AG04450 (cell line): ENCODE data around the gene SLIT3. TPM values are rescaled to one million over a fixed set of nuclear protein-coding genes. Genes with fewer than 3 reads are reported as not detected.

Experiments used
- CTCF ChIA-PET: fragments of 300-600, 350-600 bp; formaldehyde crosslinking; extraction: SDS; loops from one replicate; lab custom pipeline; 2022; ENCODE audit warnings: antibody characterized with exemption, inconsistent platforms; lab: Charles Lee
- POLR2A ChIA-PET: fragments of 350-600 bp; formaldehyde crosslinking; extraction: SDS; loops from one replicate; lab custom pipeline; 2021; ENCODE audit warnings: antibody characterized with exemption, inconsistent platforms; lab: Yijun Ruan, JAX
- DNase-seq: peaks from one replicate; pipeline ENCODE4 v3.0.0-alpha.2; 2011; ENCODE audit warnings: low read depth, low spot score
- H3K27ac ChIP-seq: one replicate; pipeline ENCODE4 v1.5.1; 2012; ENCODE audit warnings: low read depth, low read length, control low read depth
- H3K27me3 ChIP-seq: one replicate; pipeline ENCODE4 v1.6.0; 2012; ENCODE audit warnings: low read length; ENCODE audit not compliant: control insufficient read depth, insufficient read depth
- H3K4me3 ChIP-seq: 2 replicates; pipeline ENCODE4 v1.5.1; 2011; ENCODE audit warnings: mild to moderate bottlenecking, low read depth, low read length, control low read depth
- H3K9me3 ChIP-seq: 2 replicates; pipeline ENCODE4 v1.5.1; 2012; ENCODE audit warnings: low read length; ENCODE audit not compliant: control insufficient read depth, insufficient read depth
- polyA plus RNA-seq: library from polyadenylated mRNA; depleted of rRNA; stranded (reverse); fragments of >200 nt; gene quantifications from 2 replicates; pipeline ENCODE4 v1.2.3, GENCODE V29; 2011
- TF ChIP-seq, protein P1 (sequence below): IDR thresholded peaks from 2 replicates; pipeline ENCODE4 v1.5.1; 2011; ENCODE audit warnings: low read depth, low read length, control low read depth, inconsistent platforms

SLIT3 gene
- polyA plus RNA-seq, 1 experiment = 0.26 TPM

DNA sequence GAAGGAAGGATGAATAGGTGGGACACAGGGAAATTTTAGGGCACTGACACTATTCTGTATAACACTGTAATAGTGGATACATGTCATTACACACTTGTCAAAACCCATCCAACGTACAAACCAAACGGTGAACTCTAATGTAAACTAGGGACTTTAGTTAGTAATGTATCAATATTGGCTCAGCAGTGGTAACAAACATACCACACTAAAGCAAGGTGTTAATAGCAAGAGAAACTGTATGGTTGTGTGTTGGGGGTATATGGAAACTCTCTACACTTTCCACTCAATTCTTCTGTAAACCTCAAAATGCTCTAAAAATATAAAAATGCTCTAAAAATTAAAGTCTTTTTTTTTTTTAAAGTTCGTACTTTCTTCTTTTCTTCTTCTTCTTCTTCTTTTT is 428.7 kb downstream of the SLIT3 start:
- Histone ChIP-seq H3K4me3 (no peak overlapping the region), H3K9me3 (no peaks in the 10 kb centered on the region), H3K27ac (no peak overlapping the region), H3K27me3 (no peaks in the 10 kb centered on the region)
- no peak for DNase-seq
- TF ChIP-seq, protein P1, sequence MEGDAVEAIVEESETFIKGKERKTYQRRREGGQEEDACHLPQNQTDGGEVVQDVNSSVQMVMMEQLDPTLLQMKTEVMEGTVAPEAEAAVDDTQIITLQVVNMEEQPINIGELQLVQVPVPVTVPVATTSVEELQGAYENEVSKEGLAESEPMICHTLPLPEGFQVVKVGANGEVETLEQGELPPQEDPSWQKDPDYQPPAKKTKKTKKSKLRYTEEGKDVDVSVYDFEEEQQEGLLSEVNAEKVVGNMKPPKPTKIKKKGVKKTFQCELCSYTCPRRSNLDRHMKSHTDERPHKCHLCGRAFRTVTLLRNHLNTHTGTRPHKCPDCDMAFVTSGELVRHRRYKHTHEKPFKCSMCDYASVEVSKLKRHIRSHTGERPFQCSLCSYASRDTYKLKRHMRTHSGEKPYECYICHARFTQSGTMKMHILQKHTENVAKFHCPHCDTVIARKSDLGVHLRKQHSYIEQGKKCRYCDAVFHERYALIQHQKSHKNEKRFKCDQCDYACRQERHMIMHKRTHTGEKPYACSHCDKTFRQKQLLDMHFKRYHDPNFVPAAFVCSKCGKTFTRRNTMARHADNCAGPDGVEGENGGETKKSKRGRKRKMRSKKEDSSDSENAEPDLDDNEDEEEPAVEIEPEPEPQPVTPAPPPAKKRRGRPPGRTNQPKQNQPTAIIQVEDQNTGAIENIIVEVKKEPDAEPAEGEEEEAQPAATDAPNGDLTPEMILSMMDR = no peak
- ChIA-PET POLR2A (no interaction called here), CTCF (interaction anchor here (0.7 kb wide), 1 partner anchor 281 kb away, joined by 6 read pairs; no protein-coding TSS in a partner anchor)

DNA sequence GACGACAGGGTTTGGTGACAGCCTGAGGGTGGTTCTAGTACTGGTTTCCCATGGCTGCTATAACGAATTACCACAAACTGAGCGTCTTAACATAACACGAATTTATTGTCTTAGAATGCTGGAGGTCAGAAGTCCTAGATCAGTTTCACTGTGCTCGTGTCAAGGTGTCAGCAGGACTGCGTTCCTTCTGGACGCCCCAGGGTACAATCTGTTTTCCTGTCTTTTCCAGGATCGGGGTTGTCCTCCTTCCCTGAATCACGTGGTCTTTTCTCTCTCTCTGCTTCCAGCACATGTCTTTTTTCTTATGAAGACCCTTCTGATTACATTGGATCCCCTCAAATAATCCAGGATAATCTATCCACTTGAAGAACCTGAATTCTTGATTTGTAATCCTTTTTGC is 430.0 kb downstream of the SLIT3 start:
- ChIA-PET POLR2A (no interaction called here), CTCF (no interaction called here)
- H3K27ac ChIP-seq = no peak overlapping the region
- H3K27me3 ChIP-seq = no peaks in the 10 kb centered on the region
- H3K9me3 ChIP-seq = no peaks in the 10 kb centered on the region
- TF ChIP-seq, protein P1 = no peak
- DNase-seq = no peak
- H3K4me3 ChIP-seq = no peak overlapping the region

DNA sequence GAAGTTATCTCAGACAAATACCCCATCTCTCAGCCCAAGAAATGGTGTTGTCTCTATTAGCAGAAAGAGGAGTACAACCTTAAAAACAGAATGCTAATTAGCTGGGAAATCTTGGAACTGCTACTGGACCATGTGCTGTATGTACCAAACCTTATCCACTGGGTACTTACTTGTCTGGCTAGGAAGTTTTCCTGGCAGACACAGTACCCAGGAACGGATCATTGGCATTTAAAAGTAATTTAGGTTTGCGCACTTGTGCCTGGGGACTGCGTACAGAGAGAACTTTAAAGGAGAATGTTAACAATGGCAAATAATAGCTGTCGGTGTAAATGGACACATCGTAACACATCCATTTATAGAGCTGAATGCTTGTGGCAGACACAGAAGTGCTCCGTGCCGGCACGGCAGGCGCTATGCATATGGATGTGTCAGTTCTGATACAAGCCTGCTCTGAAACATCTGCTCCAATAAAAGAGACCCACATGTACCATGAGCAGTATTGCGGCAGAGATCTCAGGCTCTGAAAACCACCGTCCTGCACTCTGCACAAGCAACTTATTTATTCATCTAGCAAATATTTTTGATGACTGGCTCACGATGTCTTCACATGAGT is 431.2 kb downstream of the SLIT3 start:
- Histone ChIP-seq H3K27me3 (no peaks in the 10 kb centered on the region), H3K27ac (no peak overlapping the region), H3K9me3 (no peaks in the 10 kb centered on the region), H3K4me3 (no peak overlapping the region)
- no peak for DNase-seq
- TF ChIP-seq, protein P1 = no peak
- ChIA-PET POLR2A (no interaction called here), CTCF (no interaction called here)

DNA sequence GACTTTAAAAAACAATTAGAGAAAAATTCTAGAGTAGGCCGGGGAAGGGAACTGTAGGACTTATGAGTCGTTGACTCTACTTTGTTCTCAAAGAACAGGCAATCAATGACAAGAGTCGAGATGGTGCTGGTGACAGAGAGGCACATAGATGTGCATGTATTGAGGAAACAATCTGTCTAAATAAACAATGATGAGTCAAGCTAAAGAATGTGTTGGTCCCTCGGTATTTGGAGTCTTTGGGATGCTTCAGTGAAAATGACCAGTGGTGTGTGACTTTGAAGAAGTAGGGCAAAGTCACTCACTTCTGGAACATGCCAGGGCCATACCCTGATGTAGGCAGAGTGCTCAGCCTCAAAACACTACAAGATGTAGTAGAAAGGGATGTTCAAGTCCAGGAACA is 433.7 kb downstream of the SLIT3 start:
- POLR2A ChIA-PET = no interaction called here
- H3K27me3 ChIP-seq = no peaks in the 10 kb centered on the region
- no peak overlapping the region for H3K27ac ChIP-seq
- CTCF ChIA-PET = no interaction called here
- TF ChIP-seq, protein P1 = no peak
- no peak overlapping the region for H3K4me3 ChIP-seq
- DNase-seq = no peak
- no peaks in the 10 kb centered on the region for H3K9me3 ChIP-seq

DNA sequence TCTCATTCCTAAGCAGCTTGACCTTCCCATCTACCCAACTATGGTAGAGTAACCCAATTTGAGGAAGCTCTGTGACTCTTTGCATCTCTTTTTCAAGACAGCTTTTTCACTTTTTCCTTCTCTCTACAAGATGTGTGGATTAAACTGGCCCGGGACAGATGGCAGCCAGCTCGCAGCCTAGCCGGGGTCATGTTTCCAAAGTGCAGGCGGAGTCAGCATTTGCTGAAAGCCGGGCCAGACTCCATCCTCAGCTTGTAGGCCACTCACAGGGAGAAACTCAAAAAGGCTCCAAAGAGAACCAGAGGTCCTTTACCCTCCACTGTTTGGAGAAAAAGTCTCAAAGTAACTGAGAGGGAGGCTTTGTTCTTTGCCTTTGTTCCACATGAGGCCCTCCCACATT is 435.0 kb downstream of the SLIT3 start:
- no peak overlapping the region for H3K27ac ChIP-seq

More for the DNA sequence above, 435.0 kb downstream of the SLIT3 start:
- Histone ChIP-seq H3K9me3 (no peaks in the 10 kb centered on the region), H3K27me3 (no peaks in the 10 kb centered on the region), H3K4me3 (no peak overlapping the region)
- POLR2A ChIA-PET = no interaction called here
- CTCF ChIA-PET = no interaction called here
- no peak for DNase-seq
- TF ChIP-seq, protein P1 = no peak
